HL-60/S4 treated with retinoic acid at 250 ng/mL for 4 days and 3 days (cell line): ENCODE data around the gene ACMSD.
"Not testable (repeated sequence)": the region's sequence is repeated elsewhere in the genome, so short reads cannot be mapped to it uniquely, and the experiment has no call there.

ENCODE experiments used
- in situ Hi-C: fragments of 300-500 bp; cut with MboI; formaldehyde crosslinking; loops from 2 replicates; pipeline ENCODE4 v1.7.0; 2022; ENCODE audit warnings: low sequenced_read_pairs

Gene ACMSD

DNA sequence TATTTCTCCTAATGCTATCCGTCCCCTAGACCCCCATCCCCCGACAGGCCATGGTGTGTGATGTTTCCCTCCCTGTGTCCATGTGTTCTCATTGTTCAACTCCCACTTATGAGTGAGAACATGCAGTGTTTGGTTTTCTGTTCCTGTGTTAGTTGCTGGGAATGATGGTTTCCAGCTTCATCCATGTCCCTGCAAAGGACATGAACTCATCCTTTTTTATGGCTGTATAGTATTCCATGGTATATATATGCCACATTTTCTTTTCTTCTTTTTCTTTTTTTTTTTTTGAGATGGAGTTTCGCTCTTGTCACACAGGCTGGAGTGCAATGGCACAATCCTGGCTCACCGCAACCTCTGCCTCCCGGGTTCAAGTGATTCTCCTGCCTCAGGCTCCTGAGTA is 9.2 kb downstream of the ACMSD start:
- in situ Hi-C loops = not testable (repeated sequence)

DNA sequence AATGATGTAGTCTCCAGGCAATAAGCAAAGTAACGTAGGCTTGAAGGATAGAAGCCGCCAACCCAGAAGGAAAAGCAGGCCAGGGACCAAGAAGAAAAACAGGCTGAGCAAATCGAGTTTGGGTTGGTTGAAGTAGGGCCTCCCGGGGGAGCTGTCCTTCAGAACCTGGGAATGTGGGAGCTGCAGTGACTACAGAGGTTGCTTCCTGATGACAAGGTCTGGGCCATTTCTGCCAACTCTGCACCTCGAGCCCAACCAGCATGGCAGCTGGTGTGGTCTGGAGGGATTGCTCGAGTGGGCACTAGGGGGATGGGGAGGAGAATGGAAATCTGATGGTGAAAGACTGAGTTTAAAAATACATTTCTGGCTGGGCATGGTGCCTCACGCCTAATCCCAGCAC is 14.1 kb downstream of the ACMSD start:
- in situ Hi-C loops = no loop called here

DNA sequence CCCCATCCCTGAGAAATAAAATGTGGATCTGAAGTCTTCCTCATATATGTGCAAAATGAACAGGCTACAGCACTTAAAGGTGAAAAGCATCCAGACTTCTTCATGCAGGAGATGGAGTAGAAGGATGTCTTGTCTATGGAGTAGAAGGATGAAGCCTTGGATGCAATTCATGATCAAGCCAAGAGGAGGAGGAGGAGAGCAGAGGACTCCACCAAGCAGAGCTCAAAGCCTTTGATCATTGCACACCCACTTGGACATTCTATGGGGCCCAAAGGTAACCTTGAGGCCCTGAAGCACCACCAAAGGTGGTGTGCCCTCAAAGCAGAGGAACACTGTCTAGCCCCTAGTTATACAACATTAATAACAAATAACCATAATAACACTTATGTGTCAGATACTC is 17.3 kb downstream of the ACMSD start:
- in situ Hi-C loops = no loop called here

DNA sequence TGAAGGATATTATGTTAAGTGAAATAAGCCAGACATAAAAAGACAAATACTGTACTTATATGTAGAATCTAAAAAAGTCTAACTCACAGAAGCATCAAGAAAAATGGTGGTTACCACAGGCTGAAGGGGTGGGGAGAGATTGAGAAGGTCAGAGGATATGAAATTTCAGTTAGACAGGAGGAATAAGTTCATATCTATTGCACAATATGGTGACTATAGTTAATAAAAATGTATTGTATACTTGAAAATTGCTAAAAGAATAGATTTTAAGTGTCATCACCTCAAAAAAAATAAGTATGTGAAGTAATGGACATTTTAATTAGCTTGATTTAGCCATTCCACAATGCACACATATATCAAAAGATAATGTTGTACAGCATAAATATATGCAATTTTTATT is 19.8 kb downstream of the ACMSD start:
- in situ Hi-C loops = no loop called here

DNA sequence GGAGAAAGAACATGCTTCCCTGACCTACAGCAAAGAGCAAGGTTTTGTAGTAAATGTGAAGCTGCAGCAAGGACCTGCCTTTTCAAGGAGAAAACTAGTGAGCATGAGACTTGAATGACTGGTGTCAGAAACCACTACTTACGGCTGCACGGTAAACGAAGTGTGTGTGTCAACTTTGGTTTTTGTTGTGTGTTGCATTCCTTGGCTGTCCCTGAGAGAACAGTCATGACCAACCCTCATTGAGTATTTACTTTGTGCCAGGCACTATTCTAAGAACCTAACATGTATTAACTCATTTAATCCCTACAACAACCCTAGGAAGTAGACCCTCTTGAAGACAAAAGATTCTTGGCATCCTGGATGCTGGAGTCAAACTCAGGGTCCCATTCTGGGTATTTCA is 22.8 kb downstream of the ACMSD start:
- in situ Hi-C loops = no loop called here

DNA sequence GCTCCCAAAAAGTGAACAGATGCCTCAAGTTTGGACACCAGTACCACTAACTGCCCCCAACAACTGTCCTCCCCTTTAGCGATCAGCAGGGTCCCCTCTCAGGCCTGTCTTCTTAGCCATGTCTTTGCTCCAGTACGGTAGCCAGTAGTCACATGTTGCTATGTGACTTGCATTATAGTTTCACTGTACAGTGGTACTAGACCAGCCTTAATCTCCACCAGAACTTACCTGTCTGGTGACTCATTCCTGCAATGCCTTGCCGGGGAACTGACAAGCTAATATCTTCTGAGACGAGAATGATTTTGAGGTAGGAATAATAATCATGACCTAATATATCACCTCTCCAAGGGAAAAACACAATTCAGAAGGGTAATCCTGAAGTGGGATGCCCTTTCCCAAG is 23.7 kb downstream of the ACMSD start:
- in situ Hi-C loops = no loop called here

DNA sequence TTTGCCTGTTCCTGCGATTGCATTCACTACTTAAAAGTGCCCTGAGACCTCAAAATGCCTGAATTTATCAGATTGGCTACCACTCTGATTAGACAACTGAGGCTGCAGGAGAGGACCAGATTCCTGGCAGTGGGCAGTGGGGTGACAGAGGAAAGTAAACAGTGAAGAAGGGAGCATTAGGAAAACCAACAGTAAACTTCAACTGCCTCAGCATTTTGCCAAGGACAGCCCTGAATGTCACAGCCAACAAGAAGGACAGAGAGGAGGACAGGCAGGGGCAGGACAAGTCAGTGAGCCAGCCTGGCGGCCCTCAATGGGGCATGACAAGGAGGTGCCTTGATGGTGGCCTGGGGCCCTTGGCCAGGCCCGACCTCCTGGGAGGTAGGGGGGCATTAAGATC is 24.3 kb downstream of the ACMSD start:
- in situ Hi-C loops = no loop called here

DNA sequence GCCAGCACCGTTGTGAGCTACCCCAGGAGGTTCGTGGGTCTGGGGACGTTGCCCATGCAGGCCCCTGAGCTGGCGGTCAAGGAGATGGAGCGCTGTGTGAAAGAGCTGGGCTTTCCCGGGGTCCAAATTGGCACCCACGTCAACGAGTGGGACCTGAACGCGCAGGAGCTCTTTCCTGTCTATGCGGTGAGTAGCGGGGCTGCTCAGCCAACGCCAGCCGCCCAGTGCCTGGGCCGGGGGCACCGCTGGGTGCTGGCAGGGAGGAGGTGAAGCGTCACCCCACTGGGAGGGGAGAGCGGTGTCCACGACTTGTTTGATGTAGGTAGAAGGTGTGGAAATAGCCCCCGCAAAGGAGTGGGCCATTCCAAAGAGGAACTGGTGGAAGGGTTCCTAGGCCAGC is 25.0 kb downstream of the ACMSD start:
- in situ Hi-C loops = no loop called here

DNA sequence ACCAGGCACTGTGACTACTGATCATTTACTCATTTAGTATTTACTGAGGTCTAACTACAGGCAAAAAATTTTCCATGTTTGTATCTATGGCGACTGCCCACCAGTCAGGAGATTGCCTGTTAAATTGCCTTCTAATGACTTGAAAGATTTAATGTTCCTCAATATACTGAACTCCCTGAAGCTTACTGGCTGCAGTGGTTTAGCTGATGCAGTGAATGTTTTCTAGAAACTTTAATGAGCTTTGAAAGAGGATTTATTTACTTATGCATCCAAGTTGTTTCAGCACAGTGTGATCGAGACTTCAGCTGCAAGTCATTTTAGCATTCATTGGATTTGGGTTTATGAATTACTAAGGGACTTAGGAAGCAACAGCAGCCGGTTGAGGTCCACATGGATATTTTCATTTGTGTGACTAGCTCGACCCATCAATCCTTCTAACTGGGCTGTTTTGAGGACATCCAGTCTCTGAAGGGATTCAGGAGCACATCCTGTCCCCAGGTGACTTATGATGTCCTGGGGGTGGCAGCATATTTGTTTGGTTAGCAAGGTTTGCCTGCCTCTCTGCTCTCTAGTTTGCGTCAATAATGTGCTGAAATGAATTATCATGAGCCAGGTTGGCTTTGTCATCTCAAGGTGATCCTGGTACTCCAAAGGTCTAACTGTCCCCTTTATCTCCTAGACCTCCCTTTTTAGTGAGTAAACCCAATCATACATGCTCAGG is 26.8 kb downstream of the ACMSD start:
- in situ Hi-C loops = no loop called here

DNA sequence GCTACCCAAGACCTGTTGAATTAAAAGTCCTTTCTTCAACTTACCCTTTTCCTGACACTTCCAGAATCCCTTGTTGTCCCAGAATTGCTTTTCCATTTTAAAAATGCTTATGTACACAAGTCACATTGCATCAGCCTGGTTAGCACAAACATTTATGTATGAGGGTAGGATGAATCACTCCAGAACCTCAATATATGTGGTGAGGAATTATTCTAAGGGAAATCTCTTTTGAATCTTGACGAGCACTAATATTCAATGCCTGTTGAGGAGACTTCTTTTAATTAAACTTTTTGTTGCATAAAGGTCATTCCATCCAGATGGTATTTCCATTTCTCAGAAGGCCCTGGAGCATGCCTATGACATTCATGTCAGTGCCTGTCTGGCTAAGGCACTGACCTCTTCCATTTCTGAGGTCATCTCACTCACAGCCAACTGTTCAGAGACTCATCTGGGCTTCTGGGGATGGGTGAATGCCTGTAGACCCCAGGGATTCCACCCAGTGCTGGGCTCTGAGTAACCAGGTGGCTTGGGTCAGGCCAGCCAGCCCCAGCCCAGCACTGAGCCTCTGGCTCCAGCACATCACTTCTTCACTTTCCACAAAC is 28.2 kb downstream of the ACMSD start:
- in situ Hi-C loops = no loop called here

DNA sequence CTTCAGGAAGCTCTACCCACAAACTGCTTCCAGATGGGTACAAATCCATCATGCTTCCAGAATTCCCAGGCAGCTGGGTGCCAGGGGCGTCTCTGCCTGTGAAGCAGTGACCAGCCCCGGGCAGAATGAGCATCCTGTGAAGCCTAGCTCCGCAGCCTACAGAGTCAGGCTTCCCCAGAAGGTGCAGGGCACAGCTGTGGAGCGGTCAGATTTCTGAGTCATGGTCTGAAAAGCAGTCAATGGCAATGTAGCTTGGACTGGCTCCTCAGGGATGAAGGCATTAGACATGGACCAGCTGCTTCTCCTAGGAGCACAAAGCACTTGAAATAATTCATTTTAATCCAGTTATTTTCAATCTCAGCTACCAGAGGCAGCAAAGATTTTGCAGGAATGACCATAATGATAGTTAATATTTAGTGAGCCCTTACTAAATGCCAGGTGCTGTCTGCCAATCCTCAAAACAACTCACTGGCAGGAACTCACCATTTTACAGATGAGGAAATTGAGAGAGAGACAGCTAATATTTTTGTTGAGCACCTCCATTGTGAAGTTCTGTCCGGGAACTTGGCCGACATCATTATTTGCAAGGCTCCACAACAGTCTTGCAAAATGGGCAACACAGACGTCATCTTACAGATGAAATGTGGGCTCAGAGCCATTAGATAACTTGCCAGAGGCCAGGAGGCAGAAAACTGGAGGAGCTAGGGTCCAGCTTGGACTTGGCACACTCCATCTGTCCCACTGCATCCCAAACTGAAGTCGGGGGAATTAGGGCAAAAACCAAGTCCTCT is 31.7 kb downstream of the ACMSD start:
- in situ Hi-C loops = no loop called here

DNA sequence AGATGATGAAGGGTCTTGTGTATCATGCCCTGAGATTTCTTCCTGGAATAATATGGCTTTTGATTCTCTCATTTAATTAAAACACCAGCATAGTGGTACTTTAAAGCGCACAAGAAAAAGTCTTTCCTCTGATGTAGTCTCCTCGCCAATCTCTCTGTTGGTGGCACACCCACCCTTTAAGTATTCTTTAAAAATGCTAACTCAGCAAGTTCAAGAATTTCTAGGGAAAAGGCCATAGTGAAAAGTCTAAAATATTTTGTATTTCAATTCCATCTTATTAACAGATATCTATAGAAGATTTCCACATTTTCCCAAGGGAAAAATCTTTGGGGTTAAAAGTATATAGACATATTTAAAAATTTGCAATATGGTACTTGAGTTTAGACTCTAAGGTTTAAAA is 34.7 kb downstream of the ACMSD start:
- in situ Hi-C loops = no loop called here

DNA sequence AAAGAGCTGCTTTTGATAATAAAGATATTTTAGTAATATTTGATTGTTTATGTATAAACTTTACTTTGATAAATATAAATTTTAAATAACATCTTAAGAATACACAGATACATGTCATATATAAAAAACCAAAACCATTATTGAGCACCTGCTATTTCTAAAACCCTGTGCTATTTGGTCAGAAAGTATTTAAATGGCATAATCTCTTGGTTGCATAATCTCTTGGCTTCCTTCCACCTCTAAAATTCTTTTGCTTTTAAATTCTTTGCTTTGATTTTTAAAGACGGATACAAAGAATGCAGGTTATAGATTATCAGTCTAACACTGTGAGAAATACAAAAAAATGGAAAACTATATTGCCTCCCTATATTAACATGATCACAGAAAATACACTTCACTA is 36.9 kb downstream of the ACMSD start:
- in situ Hi-C loops = no loop called here

DNA sequence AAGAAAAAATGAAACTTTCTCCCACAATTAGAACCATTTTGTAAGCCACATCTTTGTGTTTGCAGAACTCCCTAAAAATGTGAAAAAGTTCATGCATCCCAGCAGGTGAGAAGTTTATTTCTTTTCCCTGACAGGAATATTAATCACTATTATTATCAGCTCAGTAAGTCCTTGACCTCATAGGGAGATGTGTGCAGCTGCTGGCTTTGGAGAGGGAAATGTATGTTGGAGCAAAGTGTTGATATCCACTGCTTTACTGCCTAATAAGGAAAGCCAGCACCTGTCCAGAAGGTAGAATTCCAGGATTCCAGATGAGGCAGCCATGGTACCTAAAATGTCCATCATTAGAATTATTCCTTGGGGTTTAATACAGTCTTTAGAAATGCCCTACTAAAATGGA is 44.4 kb downstream of the ACMSD start:
- in situ Hi-C loops = no loop called here

DNA sequence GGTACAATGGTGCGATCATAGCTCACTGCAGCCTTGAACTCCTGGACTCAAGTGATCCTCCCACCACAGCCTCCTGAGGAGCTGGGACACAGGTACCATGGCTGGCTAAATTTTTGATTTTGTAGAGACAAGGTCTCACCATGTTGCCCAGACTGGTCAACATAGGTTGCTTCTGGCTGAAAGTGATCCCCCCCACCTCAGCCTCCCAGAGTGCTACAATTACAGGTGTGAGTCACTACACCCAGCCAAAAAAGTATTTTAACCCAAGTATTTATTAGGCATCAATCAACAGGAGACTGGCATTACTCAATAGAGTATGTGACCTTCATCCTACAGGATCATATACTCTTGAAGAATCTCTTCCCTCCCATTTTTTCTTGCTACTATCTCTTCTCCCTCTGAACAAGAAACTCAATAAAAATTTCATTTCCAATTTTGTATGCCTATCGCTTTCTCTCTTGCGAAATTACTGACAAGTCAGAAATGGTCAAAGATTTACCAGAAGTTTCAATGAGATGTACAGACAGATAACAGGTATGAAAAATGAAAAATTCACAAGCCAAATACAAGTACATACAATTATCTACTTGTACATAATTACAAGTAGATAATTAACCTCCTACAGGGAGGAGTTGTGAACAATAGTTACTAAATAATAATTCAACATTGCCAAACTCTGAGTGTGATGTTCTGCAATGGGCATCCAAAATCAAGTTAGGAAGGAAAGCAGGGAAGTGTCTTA is 45.3 kb downstream of the ACMSD start:
- in situ Hi-C loops = no loop called here

DNA sequence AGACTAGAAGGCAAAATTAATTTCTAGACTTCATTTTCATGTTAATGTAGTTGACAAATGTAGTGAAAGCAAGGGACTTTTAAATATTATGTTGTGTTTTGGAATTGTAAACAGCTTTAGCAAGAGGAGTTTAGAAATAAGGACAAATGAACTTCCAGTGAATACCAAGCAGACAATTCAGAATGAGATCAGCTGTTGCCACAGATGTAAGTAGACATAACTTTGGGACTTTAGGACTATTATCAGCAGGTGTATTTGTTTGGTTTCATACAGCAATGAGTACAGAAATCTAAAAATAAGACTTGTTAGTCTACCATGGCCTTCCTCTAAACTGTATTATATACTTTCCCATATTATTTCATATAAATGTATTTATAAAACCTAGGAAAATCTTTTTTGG is 46.0 kb downstream of the ACMSD start:
- in situ Hi-C loops = no loop called here

DNA sequence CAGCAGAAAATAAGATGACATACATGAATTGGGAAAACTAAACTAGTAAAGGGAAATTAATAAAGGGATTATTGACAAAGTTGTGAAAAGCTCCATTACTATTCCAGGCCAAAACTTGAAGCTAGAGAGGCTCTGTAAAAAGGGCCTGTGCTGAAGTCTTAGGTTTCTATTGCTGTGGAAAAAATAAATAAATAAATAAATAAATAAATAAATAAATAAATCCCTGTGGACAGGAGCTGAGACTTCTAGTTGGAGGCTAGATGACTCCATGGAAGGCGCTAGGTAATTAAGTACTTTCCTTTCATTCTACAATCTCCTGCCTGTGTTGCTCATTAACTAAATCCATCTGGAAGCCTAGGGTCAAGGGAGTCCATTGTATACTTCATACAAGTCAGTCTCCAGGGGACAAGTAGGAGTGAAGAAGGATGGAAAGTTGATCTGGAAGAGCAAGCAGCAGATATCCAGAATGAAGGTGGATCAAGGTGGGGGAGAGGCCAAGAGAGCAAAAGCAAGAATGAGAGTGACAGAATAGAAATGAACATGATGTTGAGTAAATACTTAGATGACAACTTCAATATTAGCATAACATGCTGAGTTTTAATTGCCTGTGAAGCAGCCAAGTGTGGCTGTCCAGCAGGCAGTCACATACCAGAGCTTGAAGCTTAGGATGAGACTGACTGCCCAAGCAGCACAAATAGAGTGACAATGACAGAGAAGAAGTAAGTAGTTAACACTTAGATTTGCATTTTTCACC is 54.0 kb downstream of the ACMSD start:
- in situ Hi-C loops = no loop called here

DNA sequence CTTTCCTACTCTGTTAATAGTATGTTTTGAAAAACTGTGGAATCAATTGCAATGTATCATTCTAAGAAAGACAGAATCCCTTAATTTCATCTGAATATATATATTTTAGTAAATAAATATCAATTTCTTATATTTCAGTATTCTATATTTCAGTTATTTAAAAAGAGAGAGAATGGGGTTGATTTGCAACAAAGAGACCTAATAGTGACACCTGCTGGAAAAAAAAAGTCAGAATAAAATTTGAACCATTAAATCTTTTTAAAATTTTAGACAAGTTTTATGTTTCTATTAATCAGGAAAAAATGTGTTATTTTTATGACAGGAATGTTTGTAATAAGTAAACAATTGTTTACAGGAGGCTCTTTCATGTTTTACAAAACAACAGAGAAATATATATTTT is 59.5 kb downstream of the ACMSD start:
- in situ Hi-C loops = no loop called here

DNA sequence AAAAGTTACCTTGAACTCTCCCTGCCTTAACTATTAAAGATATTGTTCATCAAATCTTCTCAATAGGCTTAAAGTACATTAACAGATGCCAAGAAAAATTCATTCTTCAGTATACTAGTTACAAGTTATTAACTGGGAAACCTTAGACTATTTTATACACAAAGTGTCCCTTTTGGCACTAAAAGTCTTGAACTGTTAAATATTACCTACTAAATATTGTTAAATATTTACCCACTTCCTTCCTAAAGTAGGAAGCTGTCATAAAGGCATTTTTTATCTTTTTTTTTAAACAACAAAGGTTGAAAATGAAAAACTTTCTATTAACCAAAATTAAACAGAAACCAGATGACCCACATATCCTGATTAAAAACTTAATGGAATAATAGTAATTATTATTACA is 60.8 kb downstream of the ACMSD start:
- in situ Hi-C loops = no loop called here

DNA sequence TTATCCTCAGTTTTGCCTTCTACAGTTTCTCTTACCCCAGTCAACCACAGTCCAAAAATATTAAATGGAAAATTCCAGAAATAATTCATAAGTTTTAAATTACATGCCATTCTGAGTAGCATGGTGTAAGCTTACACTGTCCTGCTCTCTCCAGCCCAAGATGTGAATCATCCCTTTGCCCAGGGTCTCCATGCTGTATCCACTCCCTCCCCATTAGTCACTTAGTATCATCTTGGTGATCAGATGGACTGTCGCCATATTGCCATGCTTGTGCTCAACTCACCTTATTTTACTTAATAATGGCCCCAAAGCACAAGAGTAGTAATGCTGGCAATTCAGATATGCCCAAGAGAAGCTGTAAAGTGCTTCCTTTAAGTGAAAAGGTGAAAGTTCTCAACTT is 61.7 kb downstream of the ACMSD start:
- in situ Hi-C loops = no loop called here

DNA sequence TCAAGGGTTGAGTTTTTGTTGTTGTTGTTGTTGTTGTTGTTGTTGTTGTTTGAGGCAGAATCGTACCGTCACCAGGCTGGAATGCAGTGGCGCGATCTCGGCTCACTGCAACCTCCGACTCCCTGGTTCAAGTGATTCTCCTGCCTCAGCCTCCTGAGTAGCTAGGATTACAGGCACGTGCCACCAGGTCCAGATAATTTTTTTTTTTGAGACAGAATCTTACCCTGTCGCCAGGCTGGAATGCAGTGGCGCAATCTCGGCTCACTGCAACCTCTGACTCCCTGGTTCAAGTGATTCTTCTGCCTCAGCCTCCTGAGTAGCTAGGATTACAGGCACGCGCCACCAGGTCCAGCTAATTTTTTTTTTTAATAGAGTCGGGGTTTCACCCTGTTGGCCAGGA is 65.3 kb downstream of the ACMSD start:
- in situ Hi-C loops = not testable (repeated sequence)
